Raji (cell line): ENCODE data around the gene PLIN1.

Experiments
- POLR2A ChIP-seq: IDR thresholded peaks from 2 replicates; pipeline ENCODE4 v1.6.1; 2011; ENCODE audit warnings: low read depth, low read length, control low read depth; ENCODE audit not compliant: insufficient read depth

The PLIN1 gene, protein sequence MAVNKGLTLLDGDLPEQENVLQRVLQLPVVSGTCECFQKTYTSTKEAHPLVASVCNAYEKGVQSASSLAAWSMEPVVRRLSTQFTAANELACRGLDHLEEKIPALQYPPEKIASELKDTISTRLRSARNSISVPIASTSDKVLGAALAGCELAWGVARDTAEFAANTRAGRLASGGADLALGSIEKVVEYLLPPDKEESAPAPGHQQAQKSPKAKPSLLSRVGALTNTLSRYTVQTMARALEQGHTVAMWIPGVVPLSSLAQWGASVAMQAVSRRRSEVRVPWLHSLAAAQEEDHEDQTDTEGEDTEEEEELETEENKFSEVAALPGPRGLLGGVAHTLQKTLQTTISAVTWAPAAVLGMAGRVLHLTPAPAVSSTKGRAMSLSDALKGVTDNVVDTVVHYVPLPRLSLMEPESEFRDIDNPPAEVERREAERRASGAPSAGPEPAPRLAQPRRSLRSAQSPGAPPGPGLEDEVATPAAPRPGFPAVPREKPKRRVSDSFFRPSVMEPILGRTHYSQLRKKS

DNA sequence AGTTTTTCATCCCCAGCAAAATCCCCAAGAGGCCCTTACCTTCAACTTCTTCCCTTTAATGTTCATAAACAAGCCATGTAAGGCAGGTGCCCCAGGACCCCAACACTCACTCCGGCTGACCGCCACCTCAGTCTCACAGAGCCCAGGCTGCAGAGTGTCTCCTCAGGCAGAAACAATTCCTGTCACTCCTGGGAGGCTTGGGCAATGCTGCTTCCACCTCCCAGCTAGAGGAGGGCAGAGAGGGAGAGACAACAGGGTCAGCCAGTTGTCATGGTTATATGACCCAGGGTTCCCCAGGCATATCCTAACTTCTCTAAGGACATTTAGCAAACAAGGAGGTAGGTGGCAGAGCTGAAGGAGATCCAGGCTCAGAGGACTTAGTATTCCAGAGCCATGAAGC, at the start of gene PLIN1:
Gene PLIN1, minus strand, starts transcription at position 156 of the 400 bp plus-strand sequence. CDS start 1,878 bp downstream, outside the sequence.
- TF ChIP-seq POLR2A, result no peak

DNA sequence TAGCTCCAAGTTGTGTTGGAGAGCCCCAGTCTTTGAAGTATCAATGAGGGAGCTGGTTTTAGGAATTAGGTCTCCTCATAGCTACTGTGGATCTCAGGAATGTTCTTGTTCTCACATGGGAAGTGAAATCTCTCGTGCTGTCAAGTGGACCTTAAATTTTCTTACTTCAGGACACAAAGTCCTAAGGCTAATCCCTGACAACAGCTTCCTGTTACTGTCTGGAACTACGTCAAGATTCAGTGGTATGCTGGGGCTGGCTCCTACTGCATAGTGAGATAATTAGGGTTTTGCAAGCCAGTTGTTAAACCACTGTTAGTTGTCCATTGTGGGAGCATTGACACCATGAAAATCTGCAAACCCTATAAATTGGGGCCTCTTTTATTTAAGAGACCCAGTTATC, 49.1 kb upstream of the PLIN1 start:
- no peak for TF ChIP-seq POLR2A

DNA sequence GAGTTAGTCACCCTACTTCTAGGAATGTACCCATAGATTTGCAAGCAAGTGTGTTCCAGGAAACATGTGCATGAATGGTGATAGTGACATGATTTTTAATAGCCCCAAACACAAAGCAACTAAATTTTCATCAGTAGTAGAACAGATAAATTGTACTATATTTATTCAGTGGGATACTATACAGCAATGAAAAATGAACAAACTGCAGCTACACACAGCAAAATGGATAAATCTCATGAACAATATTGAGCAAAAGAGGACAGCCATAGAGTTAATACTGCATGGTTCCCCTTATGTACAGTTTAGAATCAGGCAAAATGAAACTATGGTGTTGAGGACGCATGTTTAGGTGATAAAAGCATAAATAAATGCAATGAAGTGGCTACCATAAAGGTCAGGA, 45.9 kb upstream of the PLIN1 start:
- no peak for TF ChIP-seq POLR2A

DNA sequence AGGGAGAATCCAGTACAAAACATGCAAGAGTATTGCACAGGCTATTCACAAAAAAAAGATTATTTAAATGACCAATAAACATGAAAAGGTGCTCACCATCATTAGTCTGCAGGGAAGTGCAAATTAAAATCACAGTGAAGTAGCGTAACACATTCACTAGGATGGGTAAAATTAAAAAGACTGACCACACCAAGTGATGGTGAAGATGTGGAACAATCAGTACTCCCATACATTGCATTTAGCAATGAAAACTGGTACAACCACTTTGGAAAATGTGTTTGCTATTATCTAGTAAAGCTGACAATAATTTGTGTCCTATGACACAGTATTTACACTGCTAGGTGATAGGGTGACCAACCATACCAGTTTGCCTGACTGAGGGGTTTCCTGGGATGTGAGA, 45.5 kb upstream of the PLIN1 start:
- no peak for TF ChIP-seq POLR2A

DNA sequence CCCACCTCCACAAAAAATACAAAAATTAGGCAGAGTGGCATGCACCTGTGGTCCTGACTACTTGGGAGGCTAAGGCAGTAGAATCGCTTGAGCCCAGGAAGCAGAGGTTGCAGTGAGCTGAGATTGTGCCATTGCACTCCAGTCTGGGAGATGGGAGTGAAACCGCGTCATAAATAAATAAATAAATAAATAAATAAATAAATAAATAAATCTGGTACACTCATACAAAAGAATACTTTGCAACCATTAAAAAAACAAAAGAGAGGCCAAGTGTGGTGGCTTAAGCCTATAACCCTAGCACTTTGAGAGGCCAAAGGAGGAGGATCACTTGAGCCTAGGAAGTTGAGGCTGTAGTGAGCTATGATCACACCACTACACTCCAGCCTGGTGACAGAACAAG, 43.9 kb upstream of the PLIN1 start:
- TF ChIP-seq POLR2A, result no peak

DNA sequence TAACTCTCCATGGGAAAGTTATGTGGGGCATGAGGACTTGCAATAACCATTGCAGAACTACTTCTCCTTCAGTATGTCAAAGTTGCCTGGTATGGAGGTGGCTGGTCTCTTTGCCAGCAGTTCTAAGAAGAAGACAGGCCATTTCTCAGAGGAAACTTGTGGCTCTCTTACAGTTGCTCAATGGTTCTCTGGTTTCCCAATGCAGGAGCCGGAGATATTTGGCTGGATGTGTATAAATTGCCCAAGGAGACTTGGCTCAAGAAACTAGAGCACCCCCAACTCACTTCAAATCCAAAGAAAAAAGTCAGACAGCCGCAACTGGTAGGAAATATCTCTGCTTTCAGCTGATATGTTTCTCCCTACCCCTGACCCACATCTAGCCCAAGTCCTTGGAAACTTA, 35.6 kb upstream of the PLIN1 start:
- TF ChIP-seq POLR2A, result no peak

DNA sequence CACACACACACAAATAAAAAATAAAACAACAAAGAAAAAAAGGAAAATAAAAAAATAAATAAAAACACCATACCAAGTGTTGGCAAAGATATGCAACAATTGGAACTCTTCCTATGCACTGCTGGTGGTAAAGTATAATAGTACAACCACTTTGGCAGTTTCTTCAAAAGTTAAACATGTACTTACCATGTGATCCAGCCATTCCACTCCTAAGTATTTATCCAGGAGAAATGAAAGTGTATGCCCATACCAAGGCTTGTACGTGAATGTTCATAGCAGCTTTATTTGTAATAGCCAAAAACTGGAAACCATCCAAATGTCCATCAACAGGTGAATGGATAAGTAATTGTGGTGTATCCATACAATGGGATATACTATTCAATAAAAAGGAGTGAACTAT, 28.4 kb upstream of the PLIN1 start:
- TF ChIP-seq POLR2A, result no peak

DNA sequence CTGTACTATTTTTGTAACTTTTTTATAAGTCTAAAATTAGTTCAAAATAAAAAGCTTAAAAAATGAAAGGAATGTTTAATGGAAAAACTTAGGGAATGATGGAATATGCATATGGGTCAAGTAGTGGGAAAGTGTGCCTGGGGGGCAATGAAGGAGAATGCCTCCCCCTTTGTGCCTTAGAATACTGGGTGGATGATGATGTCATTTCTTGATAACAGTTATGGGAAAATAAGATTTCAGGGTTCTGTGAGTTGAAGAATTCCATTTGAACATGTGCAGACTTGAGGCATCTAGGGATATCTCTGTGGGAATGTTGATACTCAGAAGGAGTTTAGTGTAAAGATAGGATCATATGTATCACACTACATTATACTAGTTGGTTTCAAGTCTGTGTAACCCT, 25.2 kb upstream of the PLIN1 start:
- TF ChIP-seq POLR2A, result no peak

DNA sequence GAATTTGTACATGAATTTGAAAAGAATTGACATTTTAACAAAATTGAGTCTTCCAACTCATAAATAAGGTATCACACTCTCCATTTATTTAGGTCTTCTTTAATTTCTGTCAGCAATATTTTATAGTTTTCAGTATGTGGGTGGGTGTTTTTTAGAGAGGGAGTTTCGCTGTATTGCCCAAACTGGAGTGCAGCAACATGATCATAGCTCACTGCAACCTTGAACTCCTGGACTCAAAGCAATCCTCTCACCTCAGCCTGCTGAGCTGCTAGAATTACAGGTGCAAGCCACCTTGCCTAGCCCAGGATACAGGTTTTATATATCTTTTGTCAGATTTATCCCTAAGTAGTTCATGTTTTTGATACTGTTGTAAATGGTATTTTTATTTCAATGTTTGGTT, 16.0 kb upstream of the PLIN1 start:
- TF ChIP-seq POLR2A, result no peak

DNA sequence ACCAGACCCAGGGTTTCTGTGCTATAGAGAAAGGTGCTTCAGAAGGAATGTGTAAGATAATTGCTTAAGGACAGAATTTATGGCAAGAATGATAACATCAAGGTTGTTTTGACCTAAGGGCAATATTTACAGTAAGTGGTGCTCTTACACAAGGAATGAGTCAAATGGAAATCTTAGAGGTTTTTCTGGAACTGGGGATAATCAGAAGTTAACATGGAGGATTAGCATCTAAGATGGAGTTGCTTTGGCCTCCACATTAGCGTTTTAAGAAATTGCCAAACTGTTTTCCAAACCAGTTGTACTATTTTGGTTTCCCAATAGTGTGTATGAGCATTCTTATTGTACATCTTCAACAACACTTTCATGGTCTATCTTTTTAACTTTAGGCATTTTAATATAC, 14.5 kb upstream of the PLIN1 start:
- TF ChIP-seq POLR2A, result no peak

DNA sequence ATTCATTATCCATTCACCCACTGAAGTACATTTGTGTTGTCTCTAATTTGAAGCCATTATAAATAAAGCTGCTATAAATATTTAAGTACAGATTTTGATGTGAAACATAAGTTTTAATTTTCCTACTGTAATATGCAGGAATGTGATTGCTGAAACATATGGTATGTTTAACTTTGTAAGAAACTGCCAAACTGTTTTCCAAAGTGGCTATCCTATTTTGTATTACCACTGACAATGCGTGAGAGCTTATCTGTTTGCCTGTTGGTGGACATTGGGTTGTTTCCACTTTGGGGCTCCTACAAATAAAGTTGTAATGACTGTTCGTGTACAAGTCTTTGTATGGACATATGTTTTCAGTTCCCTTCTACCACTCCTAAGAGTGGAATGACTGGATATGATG, 13.9 kb upstream of the PLIN1 start:
- no peak for TF ChIP-seq POLR2A

DNA sequence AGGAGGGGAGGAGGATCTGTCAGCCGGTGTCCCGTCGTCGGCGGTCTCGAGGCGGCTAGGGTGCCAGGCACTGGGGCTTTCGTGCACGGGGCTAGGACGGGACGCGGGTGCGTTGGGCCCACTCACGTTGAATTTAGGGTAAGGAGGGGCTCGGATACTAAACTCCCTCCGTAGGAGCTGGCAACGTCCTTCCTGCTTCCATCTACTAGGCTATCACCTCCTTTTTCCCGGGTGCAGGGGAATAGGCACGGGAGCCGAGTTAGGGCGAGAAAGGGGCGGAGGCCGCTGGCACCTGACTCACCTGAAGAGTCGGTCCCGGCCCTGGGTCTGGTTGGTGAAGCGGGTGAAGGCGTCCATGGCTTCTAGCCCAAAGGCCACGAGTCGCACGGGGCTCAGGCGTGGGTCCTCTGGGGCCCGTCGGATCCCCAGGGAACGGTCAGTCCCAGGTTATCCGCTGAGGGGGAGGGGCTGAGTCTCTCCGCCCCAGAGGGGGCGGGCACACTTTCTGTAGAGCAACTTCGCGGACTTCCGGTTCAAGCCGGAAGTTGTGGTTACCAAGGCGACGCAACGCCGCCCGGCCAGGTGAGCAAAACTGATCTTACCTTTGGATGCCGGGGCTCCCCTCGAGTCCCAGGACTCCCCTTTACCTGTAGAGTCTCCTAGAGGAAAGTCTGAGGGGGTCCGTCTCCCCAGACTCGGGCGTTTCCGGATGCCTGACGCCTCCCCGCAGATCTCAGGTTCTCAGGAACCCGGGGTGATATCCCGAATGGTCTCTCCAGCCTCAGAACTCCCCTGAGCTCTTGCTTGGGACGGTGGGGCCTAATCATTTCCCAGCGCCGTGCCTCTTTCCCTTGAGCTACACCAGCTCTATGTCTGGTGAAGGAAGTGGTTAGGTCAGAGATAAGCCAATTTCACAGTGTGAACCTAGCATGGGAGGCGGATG, 11.4 kb upstream of the PLIN1 start, which contains the start of the genes PEX11A and WDR93:
Gene PEX11A, minus strand, starts transcription at position 479 of the 943 bp plus-strand sequence. Its CDS starts 122 bp downstream, at position 357.
Gene WDR93, plus strand, starts transcription at position 536 of the 943 bp plus-strand sequence. CDS start 10,936 bp downstream, outside the sequence.
- TF ChIP-seq POLR2A, result 0 out of 2 replicates have a peak, but pooled peaks have one; percentile 34

DNA sequence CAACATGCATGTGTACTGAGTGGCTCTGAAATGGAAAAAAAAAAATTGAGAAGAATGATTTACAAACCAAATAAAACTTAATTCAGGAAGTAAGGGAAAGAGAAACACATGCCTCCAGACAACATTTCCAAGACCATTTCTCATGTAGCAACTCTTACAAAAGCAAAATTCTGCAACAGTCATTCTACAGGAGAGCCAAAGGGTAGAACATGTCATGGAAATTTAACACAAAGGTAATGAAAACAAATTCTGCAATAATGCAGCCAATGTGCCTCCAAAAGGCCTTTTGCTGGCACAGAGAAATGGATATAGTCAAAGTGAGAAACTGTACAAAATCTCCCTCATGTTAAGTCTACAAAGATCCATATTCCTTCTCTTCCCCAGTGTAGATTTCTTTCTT, 7.4 kb upstream of the PLIN1 start:
- no peak for TF ChIP-seq POLR2A

DNA sequence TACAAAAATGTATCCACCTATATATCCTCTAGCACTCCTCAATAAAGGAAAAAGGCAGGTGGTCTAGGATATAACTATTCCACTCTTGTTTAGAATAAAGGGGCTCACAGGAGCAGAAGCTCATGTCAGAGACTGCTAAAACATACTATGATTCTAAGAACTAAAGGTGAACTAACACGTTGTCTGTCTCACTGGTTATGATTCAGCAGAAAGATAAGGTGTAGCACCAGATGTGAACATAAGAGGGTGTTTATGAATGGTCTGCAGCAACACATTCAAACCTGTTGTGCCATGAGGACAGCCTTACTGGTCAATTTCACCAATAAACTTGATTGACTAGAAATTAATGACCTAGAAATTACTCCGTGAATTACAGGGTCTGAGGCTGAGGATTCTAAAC, 6.8 kb upstream of the PLIN1 start:
- no peak for TF ChIP-seq POLR2A

DNA sequence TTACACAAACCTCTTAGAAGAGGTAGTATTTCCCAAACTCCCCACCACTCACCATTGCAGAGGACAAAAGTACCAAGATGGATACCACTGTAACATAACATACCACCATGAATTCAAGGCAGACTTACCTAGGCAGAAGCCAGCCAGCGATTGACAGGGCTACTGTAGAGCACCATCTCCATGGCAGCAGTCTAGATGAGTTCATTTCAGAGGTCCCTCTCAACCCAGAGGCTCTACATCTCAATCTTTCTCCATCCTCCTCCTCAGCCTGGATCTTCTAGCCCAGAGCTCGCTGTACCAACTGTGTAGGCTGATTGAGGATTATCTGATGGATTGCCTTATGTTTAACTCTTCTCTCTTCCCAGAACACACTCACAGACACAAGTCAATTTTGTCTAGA, 2.0 kb upstream of the PLIN1 start:
- TF ChIP-seq POLR2A, result no peak
